ENCODE results near the gene TOB1. TPM values are rescaled to one million over a fixed set of nuclear protein-coding genes. Genes with fewer than 3 reads are reported as not detected.
"Not testable (repeated sequence)": the region's sequence is repeated elsewhere in the genome, so short reads cannot be mapped to it uniquely, and the experiment has no call there.

Gene TOB1
- total RNA-seq, 1 experiment from 2014 or later = 19.9 TPM

- no peak for DNase-seq (ENCODE audit: low read depth)
These were observed 32.3 kb upstream of the TOB1 start for GRCh38 chr17:50898369-50899004.

DNA sequence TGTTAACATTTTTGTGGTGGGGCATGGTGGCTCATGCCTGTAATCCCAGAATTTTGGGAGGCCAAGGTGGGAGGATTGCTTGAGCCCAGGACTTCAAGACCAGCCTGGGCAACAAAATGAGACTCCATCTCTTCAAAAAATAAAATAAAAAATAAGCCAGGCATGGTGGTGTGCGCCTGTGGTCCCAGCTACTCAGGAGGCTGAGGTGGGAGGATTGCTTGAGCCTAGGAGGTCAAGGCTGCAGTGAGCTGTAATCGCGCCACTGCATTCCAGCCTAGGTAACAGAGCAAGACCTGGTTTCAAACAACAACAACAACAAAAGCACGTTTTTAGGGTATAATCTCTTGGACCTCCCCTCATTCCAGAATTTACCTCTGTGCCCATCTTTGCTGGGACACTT is 28.4 kb upstream of the TOB1 start:
- DNase-seq (ENCODE audit: low read depth) = not testable (repeated sequence)

GRCh38 chr17:50893183-50893993 is 27.2 kb upstream of the TOB1 start:
- DNase-seq (ENCODE audit: low read depth) = peak; percentile 78

DNA sequence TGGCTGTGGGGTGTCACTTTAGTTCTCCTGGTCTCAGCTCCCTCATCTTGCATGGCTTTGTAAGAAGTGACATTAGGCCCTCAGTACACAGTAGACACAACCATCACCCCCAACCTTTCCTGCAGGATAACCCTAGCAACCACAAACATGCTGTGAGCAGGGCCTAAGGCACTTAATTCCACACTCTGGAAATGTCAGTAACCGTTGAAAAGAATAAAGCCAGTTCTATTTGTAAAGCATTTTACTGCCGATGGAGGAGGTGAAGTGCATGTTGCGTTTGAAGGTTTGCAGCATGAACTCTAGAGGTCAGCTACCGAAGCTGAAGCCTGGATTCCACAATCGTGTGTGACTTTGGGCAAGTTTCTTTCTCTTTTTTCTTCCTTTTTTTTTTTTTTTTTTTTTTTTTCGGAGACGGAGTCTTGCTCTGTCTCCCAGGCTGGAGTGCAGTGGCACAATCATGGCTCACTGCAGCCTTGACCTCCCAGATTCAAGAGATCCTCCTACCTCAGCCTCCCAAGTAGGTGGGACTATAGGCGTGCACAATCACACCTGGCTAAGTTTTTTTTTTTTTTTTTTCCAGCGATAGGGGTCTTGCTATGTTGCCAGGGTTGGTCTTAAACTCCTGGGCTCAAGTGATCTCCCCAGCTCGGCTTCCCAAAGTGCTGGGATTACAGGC is 26.1 kb upstream of the TOB1 start:
- DNase-seq (ENCODE audit: low read depth) = peak; percentile 43

GRCh38 chr17:50891577-50891989 is 25.4 kb upstream of the TOB1 start:
- no peak for DNase-seq (ENCODE audit: low read depth)

DNA sequence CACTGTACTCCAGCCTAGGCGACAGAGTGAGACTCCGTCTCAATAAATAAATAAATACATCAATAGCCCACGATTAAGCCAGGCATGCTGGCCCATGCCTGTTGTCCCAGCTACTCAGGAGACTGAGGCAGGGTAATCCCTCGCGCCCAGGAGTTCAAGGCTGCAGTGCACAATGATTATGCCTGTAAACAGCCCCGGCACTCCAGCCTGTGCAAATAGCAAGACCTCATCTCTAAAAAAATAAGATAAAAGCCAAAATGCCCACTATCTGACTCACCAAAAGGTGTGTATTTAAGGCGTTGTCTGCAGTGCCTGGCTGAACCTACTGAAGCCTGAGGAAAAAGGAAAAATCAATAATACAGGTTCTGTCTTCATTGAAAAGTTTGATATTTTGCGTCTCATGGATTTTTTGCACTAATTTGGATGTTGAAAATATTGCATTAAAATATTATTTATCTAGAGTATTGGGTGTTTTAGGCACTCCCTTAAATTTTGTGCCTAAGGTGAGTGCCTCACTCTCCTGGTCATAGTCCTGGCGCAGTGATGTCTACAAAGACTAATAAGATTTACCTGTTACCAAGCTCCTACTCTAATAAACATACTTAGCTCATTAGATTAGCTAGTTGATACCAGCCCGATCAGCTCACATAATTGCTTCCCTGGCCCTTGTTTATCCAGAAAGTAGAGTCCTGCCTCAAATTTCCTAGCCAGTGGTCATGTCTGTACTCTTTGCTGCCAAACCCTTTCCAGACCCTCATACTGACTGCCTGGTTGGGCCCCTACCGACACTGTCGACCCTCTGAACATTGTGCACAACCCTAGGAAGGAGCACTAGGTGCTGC is 24.7 kb upstream of the TOB1 start:
- DNase-seq (ENCODE audit: low read depth) = no peak

DNA sequence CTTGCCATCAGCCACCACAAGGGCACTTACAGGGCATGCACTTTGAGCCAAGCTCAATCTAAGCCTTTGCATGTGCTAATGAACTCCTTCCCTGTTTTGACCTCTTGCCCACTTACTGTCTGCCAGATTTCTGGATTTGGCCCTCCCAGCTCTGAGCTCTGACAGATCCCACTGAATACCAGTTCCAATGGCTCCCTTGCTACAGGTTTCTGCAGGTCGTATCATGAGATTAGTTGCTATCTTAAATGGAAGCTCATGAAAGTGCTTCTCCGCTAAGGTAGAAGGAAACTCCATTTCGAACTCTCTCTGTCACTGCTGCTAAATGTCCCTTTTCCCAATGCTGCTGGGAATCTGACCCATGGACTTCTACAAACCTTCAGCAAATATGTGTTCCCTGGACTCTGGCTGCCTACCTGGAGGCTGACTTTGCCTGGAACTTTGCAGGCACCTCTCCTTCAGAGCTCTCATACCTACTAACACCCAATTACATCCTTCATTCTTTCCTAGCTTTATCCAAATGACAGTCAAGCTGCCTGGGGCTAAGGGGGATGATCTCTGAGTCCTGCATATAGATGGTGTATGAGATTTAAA is 23.5 kb upstream of the TOB1 start:
- no peak for DNase-seq (ENCODE audit: low read depth)

DNA sequence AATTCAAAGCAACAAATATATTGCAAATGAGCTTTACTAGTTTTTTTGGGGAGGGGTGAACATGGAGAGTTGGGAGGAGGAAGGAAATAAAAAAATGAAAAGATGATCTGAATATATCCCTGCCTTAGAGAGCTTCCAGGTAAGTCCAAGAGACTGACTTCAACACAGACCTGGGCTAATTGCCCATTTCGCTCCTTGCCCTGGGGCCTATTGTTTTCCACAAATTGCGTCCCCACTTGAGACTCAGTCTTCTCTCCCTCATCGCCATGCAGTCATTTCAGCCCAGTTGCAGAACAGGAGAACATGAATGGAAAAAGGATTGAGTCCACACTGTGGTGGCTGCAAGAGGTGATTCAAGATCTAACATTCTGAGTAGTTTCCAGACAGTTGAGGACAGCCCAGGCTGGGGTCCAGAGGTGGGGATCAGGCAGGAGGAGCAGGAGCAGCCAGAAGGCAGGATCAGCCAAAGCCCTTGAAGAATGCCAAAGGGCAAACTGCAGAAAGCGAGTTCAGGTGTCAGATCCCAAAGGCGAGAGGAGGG is 21.6 kb upstream of the TOB1 start:
- DNase-seq (ENCODE audit: low read depth) = no peak

DNA sequence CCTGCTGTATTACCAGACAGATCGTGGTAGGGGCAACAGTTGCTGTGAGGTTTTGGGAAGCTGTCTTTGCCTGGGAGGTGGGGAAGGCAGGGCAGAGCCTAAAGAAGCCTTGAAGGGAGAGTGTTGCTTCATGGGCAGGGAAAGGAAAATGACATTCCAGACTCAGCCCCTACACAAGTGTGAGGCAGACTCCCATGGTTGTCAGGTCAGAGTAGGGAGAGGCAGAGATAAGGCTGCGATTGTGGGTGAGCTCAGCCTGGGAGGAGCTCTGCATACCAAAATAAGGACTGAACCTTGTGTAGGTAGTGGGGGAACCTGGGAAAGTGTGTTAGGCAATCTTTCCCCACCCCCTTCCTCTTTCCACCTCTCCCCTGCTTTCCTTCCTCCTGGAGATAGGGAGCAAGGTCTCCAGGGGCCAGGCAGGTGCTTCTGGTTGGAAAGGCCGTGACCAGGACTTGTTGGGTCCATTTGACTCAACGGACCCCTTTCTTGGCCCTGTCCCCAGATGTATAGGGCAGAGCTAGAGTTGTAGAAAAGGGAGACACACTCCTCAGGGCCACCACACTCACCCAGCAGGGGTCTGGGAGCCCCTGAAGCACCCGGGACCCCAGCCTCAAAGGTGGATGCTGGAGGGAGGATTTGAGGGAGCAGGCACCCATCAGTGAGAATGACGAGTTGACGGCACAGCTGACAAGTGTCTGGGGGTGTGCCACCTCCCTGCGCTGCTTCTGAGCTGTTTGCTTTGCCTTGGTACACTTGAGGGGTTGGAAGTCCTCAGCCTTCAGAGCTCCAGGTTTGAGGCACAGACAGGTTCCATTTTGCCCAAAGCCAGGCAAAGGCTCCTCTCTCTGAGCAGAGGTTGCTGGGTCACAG is 18.5 kb upstream of the TOB1 start:
- DNase-seq (ENCODE audit: low read depth) = no peak

GRCh38 chr17:50883850-50884438 is 17.8 kb upstream of the TOB1 start:
- DNase-seq (ENCODE audit: low read depth) = no peak

GRCh38 chr17:50882851-50883250 is 16.7 kb upstream of the TOB1 start:
- DNase-seq (ENCODE audit: low read depth) = peak; percentile 71

GRCh38 chr17:50881182-50881581 is 15.0 kb upstream of the TOB1 start:
- no peak for DNase-seq (ENCODE audit: low read depth)

DNA sequence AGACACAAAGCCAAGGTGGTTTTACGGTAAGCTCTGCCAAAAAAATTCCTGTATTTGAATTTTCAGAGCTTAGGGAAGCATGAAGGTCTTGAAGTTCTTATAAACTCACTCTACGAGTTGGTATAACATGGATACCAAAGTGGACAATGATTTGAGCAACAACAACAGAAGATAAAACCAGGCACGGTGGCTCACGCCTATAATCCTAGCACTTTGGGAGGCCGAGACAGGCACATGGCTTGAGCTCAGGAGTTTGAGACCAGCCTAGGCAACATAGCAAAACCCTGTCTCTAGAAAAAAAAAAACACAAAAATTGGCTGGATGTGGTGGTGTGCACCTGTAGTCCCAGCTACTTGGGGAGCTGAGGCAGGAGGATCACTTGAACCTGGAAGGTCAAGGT is 12.9 kb upstream of the TOB1 start:
- DNase-seq (ENCODE audit: low read depth) = no peak

DNA sequence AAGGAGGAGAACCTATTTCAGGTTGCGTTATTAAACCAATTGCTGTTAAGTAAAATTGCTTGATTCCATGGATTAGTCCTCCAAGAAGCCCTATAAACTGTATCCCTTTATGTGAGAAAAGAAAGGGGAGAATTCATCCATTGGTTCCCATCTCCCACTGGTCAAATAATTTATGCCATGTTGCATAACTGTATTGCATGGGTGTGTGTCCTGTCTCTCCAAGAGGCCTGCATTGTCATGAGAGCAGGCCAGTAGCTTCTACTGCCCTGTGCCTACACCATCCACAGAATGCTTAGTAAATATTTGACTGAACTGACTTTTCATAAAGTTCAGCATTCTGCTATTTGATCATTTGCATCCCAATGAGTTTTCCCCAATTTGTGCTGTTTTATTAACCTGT is 11.7 kb upstream of the TOB1 start:
- DNase-seq (ENCODE audit: low read depth) = no peak

DNA sequence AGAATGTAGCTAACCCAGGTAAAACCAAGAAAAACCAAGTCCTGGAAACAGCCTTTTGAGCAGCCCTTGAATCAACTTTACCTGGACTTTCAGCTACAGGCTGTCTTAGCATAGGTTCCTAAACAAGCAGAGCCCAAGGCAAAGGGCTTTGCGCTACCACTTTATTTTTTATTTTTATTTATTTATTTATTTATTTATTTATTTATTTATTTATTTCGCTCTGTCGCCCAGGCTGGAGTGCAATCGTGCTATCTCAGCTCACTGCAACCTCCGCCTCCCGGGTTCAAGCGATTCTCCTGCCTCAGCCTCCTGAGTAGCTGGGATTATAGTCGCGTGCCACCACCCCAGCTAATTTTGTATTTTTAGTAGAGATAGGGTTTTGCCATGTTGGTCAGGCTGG is 10.9 kb upstream of the TOB1 start:
- not testable (repeated sequence) for DNase-seq (ENCODE audit: low read depth)

- no peak for DNase-seq (ENCODE audit: low read depth)
These were observed 8.9 kb upstream of the TOB1 start for GRCh38 chr17:50875074-50875473.

DNA sequence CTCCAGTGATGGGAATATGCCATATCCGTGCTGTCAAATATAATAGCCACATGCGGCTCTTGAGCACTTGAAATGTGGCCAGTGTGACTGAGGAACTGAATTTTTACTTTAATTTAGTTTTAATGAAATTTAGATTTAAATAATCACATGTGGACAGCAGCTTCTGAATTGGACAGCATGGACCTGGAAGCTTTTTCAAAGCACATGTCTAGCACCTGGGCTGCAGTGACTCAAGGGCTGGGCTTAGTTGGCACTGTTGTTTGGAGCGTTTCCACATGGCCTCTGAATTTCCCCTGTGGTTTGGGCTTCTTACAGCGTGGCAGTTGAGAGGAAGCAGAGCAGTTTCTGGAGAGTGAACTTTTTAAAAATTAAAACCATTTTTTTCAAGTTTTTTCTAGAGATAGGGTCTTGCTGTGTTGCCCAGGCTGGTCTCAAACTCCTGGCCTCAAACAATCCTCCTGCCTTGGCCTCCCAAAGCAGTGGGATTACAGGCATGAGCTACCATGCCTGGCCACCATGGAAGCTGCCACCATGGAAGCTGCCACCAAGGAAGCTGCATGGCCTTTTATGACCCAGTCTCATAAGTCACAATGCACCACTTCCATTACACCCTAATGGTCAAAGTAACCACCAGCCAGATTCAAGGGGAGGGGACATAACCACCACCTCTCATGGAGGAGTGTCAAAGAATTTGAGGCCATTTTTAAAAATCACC is 6.7 kb upstream of the TOB1 start:
- DNase-seq (ENCODE audit: low read depth) = peak; percentile 66

DNA sequence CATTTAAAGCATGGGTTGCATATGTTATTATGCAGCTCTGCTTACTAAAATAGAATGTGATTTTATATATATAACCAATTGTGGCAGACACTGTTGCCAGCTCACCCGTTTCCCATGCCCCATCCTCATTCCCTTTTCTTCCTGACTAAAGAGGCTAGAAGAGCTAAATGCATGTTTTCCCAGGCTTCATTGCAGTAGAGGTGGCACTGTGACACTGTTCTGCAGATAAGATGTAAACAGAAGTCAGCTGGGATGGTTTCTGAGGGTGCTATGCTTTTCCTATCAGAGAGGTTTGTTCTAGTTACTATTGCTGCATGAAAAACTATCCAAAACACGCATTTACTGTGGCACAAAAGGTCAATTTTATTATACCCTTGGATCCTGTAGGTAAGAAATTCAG is 5.7 kb upstream of the TOB1 start:
- DNase-seq (ENCODE audit: low read depth) = no peak

DNA sequence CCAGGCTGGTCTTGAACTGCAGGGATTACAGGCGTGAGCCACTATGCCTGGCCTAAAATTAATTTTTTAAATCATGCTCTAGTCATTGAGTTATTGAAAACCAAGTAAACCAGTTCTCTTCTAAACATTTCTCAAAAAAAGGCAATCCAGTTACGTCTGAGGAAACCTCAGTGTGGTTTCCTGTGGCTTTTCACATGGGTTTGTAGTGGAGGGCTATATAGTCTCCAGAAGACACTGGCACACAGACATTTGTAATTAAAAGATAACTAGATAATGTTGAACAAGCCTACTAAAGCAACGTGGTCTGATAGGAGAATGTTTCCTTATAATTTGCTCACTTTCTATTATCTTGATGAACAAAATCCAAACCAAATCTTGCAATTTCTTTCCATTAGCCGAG is 5.2 kb upstream of the TOB1 start:
- DNase-seq (ENCODE audit: low read depth) = no peak
